Kidney epithelial cell (primary cell): ENCODE results near the gene ENG. TPM values are rescaled to one million over a fixed set of nuclear protein-coding genes. Genes with fewer than 3 reads are reported as not detected.
"Not testable (repeated sequence)": the region's sequence is repeated elsewhere in the genome, so short reads cannot be mapped to it uniquely, and the experiment has no call there.

ENCODE experiments used
- DNase-seq: peaks from one replicate; pipeline ENCODE4 v3.0.0-alpha.2; 2010; ENCODE audit warnings: low read depth
- H3K27me3 ChIP-seq: 2 replicates; pipeline ENCODE4 v1.6.0; 2011; ENCODE audit warnings: low read length; ENCODE audit not compliant: control insufficient read depth, insufficient read depth
- H3K36me3 ChIP-seq: 2 replicates; pipeline ENCODE4 v1.5.1; 2011; ENCODE audit warnings: low read length; ENCODE audit not compliant: control insufficient read depth, insufficient read depth
- H3K4me3 ChIP-seq: 2 replicates; pipeline ENCODE4 v1.5.1; 2011; ENCODE audit warnings: low read depth, mild to moderate bottlenecking, control low read depth, low read length
- CTCF ChIP-seq: IDR thresholded peaks from 2 replicates; pipeline ENCODE4 v1.5.1; 2011; ENCODE audit warnings: mild to moderate bottlenecking, moderate library complexity, low read length, control low read depth, inconsistent platforms; ENCODE audit not compliant: insufficient read depth, poor library complexity, severe bottlenecking
- total RNA-seq: library from RNA; depleted of rRNA; stranded (reverse); fragments of >200 nt; gene quantifications from 2 replicates; pipeline ENCODE4 v1.2.3, GENCODE V29; 2015

The ENG gene
- total RNA-seq, 1 donor from 2014 or later, result 3.4 TPM

- H3K4me3 ChIP-seq, result no peak overlapping the region
- H3K27me3 ChIP-seq, result no peaks in the 10 kb centered on the region
- no peak for DNase-seq
- TF ChIP-seq CTCF, result no peak
- H3K36me3 ChIP-seq, result peaks cover 4% of the 10 kb centered on the region
Observed at GRCh38 chr9:127886401-127886972, 32.0 kb upstream of the ENG start.

GRCh38 chr9:127885508-127886281 lies 31.2 kb upstream of the ENG start:
- peaks cover 2% of the 10 kb centered on the region for H3K36me3 ChIP-seq
- no peak for DNase-seq

GRCh38 chr9:127884976-127885490 lies 30.6 kb upstream of the ENG start:
- no peak overlapping the region for H3K4me3 ChIP-seq
- H3K36me3 ChIP-seq, result no peaks in the 10 kb centered on the region
- no peak for TF ChIP-seq CTCF
- no peaks in the 10 kb centered on the region for H3K27me3 ChIP-seq
- no peak for DNase-seq

More at GRCh38 chr9:127885508-127886281, 31.2 kb upstream of the ENG start:
- Histone ChIP-seq H3K4me3 (no peak overlapping the region), H3K27me3 (no peaks in the 10 kb centered on the region)
- no peak for TF ChIP-seq CTCF

- H3K36me3 ChIP-seq, result no peaks in the 10 kb centered on the region
- no peak for DNase-seq
- no peak for TF ChIP-seq CTCF
- H3K4me3 ChIP-seq, result no peak overlapping the region
- no peaks in the 10 kb centered on the region for H3K27me3 ChIP-seq
Observed at GRCh38 chr9:127884427-127884911, 30.0 kb upstream of the ENG start.

GRCh38 chr9:127883959-127884358 lies 29.5 kb upstream of the ENG start:
- no peak for DNase-seq

GRCh38 chr9:127881715-127882114 lies 27.3 kb upstream of the ENG start:
- H3K4me3 ChIP-seq, H3K27me3 ChIP-seq, DNase-seq, H3K36me3 ChIP-seq: not testable (repeated sequence)

More at GRCh38 chr9:127883959-127884358, 29.5 kb upstream of the ENG start:
- Histone ChIP-seq H3K27me3 (no peaks in the 10 kb centered on the region), H3K4me3 (no peak overlapping the region), H3K36me3 (no peaks in the 10 kb centered on the region)
- no peak for TF ChIP-seq CTCF
